Keratinocyte (primary cell): ENCODE measurements around the gene SETBP1.

Experiments
- EZH2 ChIP-seq: IDR thresholded peaks from one replicate; pipeline ENCODE4 v1.6.1; 2012; ENCODE audit warnings: inconsistent platforms, mild to moderate bottlenecking, low read length, moderate library complexity
- TF ChIP-seq, protein P1 (sequence below), 3 experiments: IDR thresholded peaks in 1 of 3; conservative IDR thresholded peaks in 1 of 3; optimal IDR thresholded peaks in 1 of 3; 2 replicates in 2 of 3; 3 replicates in 1 of 3; pipeline versions ENCODE3 to v1.5.1; 2011; ENCODE audit warnings: low read length in 3 of 3, mild to moderate bottlenecking in 3 of 3, moderate library complexity in 2 of 3, control low read depth in 1 of 3, inconsistent platforms in 1 of 3; ENCODE audit not compliant: insufficient read depth in 2 of 3; ENCODE audit errors: extremely low read depth in 1 of 3

- TF ChIP-seq, protein P1, sequence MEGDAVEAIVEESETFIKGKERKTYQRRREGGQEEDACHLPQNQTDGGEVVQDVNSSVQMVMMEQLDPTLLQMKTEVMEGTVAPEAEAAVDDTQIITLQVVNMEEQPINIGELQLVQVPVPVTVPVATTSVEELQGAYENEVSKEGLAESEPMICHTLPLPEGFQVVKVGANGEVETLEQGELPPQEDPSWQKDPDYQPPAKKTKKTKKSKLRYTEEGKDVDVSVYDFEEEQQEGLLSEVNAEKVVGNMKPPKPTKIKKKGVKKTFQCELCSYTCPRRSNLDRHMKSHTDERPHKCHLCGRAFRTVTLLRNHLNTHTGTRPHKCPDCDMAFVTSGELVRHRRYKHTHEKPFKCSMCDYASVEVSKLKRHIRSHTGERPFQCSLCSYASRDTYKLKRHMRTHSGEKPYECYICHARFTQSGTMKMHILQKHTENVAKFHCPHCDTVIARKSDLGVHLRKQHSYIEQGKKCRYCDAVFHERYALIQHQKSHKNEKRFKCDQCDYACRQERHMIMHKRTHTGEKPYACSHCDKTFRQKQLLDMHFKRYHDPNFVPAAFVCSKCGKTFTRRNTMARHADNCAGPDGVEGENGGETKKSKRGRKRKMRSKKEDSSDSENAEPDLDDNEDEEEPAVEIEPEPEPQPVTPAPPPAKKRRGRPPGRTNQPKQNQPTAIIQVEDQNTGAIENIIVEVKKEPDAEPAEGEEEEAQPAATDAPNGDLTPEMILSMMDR (optimal IDR thresholded peaks at IDR 0.05 in 1 of 3, IDR thresholded peaks at IDR 0.05 in 1 of 3, conservative IDR thresholded peaks at IDR 0.05 in 1 of 3; ENCODE audit: extremely low read depth in 1 of 3, insufficient read depth in 2 of 3, low read length in 3 of 3) = no peak
- TF ChIP-seq EZH2 = no peak
Measured at GRCh38 chr18:44842588-44843412, 162.1 kb downstream of the SETBP1 start.
